ENCODE measurements around the gene EVA1A.

Gene EVA1A

DNA sequence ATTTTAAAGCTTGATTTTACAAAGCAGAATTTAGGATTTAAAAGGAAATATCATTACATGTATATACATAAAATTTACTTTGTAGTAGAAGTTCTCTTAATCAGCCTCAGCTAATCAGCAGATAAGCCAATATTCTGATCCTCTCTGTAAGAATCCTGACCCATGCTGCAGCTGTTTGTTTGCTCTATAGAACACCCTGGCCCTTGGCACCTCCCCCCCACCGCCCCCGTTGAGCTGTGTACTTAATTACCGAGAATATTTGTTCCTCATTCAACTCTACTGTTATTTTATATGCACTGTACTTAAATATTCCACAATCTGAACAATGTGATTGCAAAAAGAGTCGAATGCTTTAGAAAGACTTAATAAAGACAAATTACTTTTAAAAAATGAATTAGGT lies 98.0 kb downstream of the EVA1A start:
- Histone ChIP-seq H3K4me3 (ENCODE audit: low read length) (no peak overlapping the region), H3K9me3 (ENCODE audit: control insufficient read depth, low read depth, low read length) (no peaks in the 10 kb centered on the region), H3K27ac (ENCODE audit: low read length) (no peak overlapping the region), H3K9ac (ENCODE audit: low read length) (no peak overlapping the region), H3K36me3 (ENCODE audit: control insufficient read depth, low read depth, low read length) (no peaks in the 10 kb centered on the region), H3K4me1 (ENCODE audit: control insufficient read depth, low read depth, low read length) (peaks cover 11% of the 10 kb centered on the region), H3K27me3 (ENCODE audit: control insufficient read depth, insufficient read depth, low read length) (no peaks in the 10 kb centered on the region)

GRCh38 chr2:75462206-75462605 lies 98.5 kb downstream of the EVA1A start:
- Histone ChIP-seq H3K4me3 (ENCODE audit: low read length) (no peak overlapping the region), H3K9me3 (ENCODE audit: control insufficient read depth, low read depth, low read length) (no peaks in the 10 kb centered on the region), H3K4me1 (ENCODE audit: control insufficient read depth, low read depth, low read length) (peaks cover 11% of the 10 kb centered on the region), H3K27me3 (ENCODE audit: control insufficient read depth, insufficient read depth, low read length) (no peaks in the 10 kb centered on the region), H3K36me3 (ENCODE audit: control insufficient read depth, low read depth, low read length) (no peaks in the 10 kb centered on the region), H3K9ac (ENCODE audit: low read length) (no peak overlapping the region), H3K27ac (ENCODE audit: low read length) (no peak overlapping the region)

DNA sequence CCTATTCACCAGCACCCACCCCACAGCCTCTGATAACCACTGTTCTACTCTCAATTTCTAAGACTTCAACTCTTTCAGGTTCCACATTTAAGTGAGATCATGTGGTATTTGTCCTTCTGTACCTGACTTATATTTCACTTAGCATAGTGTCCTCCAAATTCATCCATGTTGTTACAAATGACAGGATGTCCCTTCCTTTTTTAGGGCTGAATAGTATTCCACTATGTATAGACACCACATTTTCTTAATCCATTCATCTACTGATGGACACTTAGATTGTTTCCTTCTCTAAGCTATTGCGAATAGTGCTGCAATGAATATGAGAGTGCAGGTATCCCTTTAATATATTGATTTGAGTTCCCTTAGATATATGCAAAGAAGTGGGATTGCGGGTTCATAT lies 100.1 kb downstream of the EVA1A start:
- H3K4me3 ChIP-seq (ENCODE audit: low read length): no peak overlapping the region
- H3K27me3 ChIP-seq (ENCODE audit: control insufficient read depth, insufficient read depth, low read length): no peaks in the 10 kb centered on the region
- no peaks in the 10 kb centered on the region for H3K9me3 ChIP-seq (ENCODE audit: control insufficient read depth, low read depth, low read length)
- H3K4me1 ChIP-seq (ENCODE audit: control insufficient read depth, low read depth, low read length): peaks cover 11% of the 10 kb centered on the region
- no peaks in the 10 kb centered on the region for H3K36me3 ChIP-seq (ENCODE audit: control insufficient read depth, low read depth, low read length)
- H3K27ac ChIP-seq (ENCODE audit: low read length): no peak overlapping the region
- no peak overlapping the region for H3K9ac ChIP-seq (ENCODE audit: low read length)

DNA sequence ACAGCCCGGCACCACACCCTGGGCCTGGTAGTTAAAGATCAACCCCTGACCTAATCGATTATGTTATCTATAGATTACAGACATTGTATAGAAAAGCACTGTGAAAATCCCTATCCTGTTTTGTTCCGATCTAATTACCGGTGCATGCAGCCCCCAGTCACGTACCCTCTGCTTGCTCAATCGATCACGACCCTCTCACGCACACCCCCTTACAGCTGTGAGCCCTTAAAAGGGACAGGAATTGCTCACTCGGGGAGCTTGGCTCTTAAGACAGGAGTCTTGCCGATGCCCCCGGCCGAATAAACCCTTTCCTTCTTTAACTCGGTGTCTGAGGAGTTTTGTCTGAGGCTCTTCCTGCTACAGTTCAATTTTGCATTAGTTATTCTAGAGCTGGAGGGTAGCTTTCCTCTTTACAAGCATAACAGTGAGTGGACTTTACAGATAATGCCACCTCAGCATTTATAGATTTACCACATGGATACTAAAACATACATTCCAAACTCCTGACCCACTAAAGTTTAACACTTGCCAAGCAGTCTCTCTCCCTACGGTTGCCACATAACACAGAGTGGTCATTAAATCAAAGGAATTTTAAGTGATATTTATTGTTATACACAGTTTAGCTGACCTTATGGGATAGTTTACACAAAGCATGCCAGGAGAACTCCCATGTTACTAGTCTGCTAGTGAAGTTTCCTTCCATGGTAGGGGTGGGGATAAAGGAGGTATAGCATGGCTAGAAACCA lies 101.0 kb downstream of the EVA1A start:
- H3K9ac ChIP-seq (ENCODE audit: low read length): no peak overlapping the region
- H3K27ac ChIP-seq (ENCODE audit: low read length): no peak overlapping the region
- no peaks in the 10 kb centered on the region for H3K36me3 ChIP-seq (ENCODE audit: control insufficient read depth, low read depth, low read length)
- H3K9me3 ChIP-seq (ENCODE audit: control insufficient read depth, low read depth, low read length): no peaks in the 10 kb centered on the region
- no peaks in the 10 kb centered on the region for H3K27me3 ChIP-seq (ENCODE audit: control insufficient read depth, insufficient read depth, low read length)
- no peak overlapping the region for H3K4me3 ChIP-seq (ENCODE audit: low read length)
- H3K4me1 ChIP-seq (ENCODE audit: control insufficient read depth, low read depth, low read length): peaks cover 11% of the 10 kb centered on the region

- no peaks in the 10 kb centered on the region for H3K27me3 ChIP-seq (ENCODE audit: control insufficient read depth, insufficient read depth, low read length)
- H3K9ac ChIP-seq (ENCODE audit: low read length): no peak overlapping the region
- H3K9me3 ChIP-seq (ENCODE audit: control insufficient read depth, low read depth, low read length): no peaks in the 10 kb centered on the region
- peaks cover 25% of the 10 kb centered on the region for H3K4me1 ChIP-seq (ENCODE audit: control insufficient read depth, low read depth, low read length)
- H3K36me3 ChIP-seq (ENCODE audit: control insufficient read depth, low read depth, low read length): no peaks in the 10 kb centered on the region
- no peak overlapping the region for H3K4me3 ChIP-seq (ENCODE audit: low read length)
- H3K27ac ChIP-seq (ENCODE audit: low read length): no peak overlapping the region
Observed at GRCh38 chr2:75458201-75458600, 102.5 kb downstream of the EVA1A start.

DNA sequence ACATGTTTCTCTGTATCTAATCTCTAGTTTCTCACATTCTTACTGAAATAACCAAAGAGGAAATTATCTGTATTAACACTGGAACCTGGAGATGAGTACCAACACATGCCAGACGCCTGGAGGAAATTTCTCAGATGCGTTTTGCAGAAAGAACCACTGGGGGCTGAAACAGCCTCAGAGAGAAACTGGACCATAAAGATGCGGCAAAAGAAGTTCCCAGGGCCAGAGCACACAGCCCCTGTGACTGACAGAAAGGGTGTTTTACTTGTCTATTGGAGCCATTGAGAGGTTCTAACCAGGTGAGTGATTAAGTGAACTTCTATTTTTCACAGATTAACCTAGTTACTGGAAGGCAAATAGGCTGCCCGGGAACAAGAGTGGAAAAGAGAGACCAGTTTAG lies 103.9 kb downstream of the EVA1A start:
- Histone ChIP-seq H3K9me3 (ENCODE audit: control insufficient read depth, low read depth, low read length) (no peaks in the 10 kb centered on the region), H3K27ac (ENCODE audit: low read length) (no peak overlapping the region), H3K9ac (ENCODE audit: low read length) (no peak overlapping the region), H3K4me3 (ENCODE audit: low read length) (no peak overlapping the region), H3K36me3 (ENCODE audit: control insufficient read depth, low read depth, low read length) (no peaks in the 10 kb centered on the region), H3K4me1 (ENCODE audit: control insufficient read depth, low read depth, low read length) (peaks cover 17% of the 10 kb centered on the region), H3K27me3 (ENCODE audit: control insufficient read depth, insufficient read depth, low read length) (no peaks in the 10 kb centered on the region)

- H3K27ac ChIP-seq (ENCODE audit: low read length): no peak overlapping the region
- no peaks in the 10 kb centered on the region for H3K36me3 ChIP-seq (ENCODE audit: control insufficient read depth, low read depth, low read length)
- no peak overlapping the region for H3K4me3 ChIP-seq (ENCODE audit: low read length)
- H3K9ac ChIP-seq (ENCODE audit: low read length): no peak overlapping the region
- H3K9me3 ChIP-seq (ENCODE audit: control insufficient read depth, low read depth, low read length): no peaks in the 10 kb centered on the region
- no peaks in the 10 kb centered on the region for H3K27me3 ChIP-seq (ENCODE audit: control insufficient read depth, insufficient read depth, low read length)
- peaks cover 15% of the 10 kb centered on the region for H3K4me1 ChIP-seq (ENCODE audit: control insufficient read depth, low read depth, low read length)
Observed at GRCh38 chr2:75456111-75456510, 104.6 kb downstream of the EVA1A start.

DNA sequence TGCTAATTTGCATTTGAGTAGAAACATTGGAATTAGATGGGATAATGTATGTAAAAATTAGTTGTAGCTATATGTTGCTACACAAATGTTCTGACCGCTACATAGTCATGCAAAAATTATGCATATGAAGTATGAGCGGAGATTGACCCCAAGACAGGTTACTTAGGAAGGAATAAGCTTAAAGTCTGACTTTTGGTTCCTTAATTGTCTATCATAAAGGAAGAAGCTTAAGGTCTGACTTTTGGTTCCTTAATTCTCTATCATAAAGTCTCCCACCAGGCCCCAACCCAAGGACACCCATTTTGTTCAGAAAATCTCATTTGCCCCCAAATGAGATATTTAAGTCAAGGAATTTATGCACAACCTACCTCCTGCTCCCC lies 106.5 kb downstream of the EVA1A start:
- Histone ChIP-seq H3K9me3 (ENCODE audit: control insufficient read depth, low read depth, low read length) (peaks cover 4% of the 10 kb centered on the region), H3K27ac (ENCODE audit: low read length) (no peak overlapping the region), H3K4me1 (ENCODE audit: control insufficient read depth, low read depth, low read length) (peaks cover 15% of the 10 kb centered on the region), H3K9ac (ENCODE audit: low read length) (no peak overlapping the region), H3K4me3 (ENCODE audit: low read length) (no peak overlapping the region), H3K36me3 (ENCODE audit: control insufficient read depth, low read depth, low read length) (no peaks in the 10 kb centered on the region), H3K27me3 (ENCODE audit: control insufficient read depth, insufficient read depth, low read length) (no peaks in the 10 kb centered on the region)

DNA sequence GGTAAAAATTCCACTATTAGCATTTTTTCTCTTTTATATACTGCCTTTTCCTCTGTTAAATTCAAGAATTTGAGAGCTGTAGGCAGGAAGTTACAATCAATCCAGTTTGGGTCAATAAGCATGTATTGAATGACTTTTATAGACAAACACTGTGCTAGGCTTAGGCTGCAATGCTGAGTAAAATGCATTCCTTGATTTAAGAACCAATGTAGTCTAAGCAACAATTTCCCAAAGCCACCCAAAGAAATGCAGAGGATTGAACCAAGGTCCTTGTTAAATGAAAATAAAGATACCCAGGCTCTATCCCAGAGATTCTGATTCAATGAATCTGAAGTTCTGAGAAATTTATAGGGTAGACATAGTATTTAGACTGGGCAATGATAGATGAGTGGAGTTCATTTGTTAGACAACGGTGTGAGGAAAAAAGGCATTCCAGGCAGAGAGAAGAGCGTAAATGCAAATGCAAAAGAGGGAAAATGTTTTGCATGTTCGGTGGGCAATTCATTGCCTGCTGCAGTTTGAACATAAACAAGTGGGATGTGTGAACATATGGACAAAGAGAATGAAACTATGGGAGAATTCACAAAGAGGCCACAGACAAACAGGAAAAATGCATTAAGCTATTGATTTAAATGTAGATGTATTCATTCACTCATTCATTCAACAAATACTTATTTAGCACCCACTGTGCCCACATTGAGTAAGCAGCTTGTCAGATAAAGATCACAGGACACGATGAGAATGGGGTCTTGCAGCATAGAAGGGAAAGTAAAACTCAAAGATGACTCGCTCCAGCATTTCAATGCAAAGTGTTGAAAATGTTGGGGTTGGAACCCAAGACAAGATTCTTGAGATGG lies 107.1 kb downstream of the EVA1A start:
- H3K27me3 ChIP-seq (ENCODE audit: control insufficient read depth, insufficient read depth, low read length): no peaks in the 10 kb centered on the region
- H3K4me3 ChIP-seq (ENCODE audit: low read length): no peak overlapping the region
- peaks cover 15% of the 10 kb centered on the region for H3K4me1 ChIP-seq (ENCODE audit: control insufficient read depth, low read depth, low read length)
- H3K27ac ChIP-seq (ENCODE audit: low read length): no peak overlapping the region
- H3K9ac ChIP-seq (ENCODE audit: low read length): no peak overlapping the region
- no peaks in the 10 kb centered on the region for H3K36me3 ChIP-seq (ENCODE audit: control insufficient read depth, low read depth, low read length)
- H3K9me3 ChIP-seq (ENCODE audit: control insufficient read depth, low read depth, low read length): peaks cover 4% of the 10 kb centered on the region

GRCh38 chr2:75450068-75450467 lies 110.7 kb downstream of the EVA1A start:
- Histone ChIP-seq H3K36me3 (ENCODE audit: control insufficient read depth, low read depth, low read length) (no peaks in the 10 kb centered on the region), H3K9me3 (ENCODE audit: control insufficient read depth, low read depth, low read length) (peaks cover 4% of the 10 kb centered on the region), H3K27me3 (ENCODE audit: control insufficient read depth, insufficient read depth, low read length) (no peaks in the 10 kb centered on the region), H3K27ac (ENCODE audit: low read length) (no peak overlapping the region), H3K9ac (ENCODE audit: low read length) (no peak overlapping the region), H3K4me1 (ENCODE audit: control insufficient read depth, low read depth, low read length) (peaks cover 15% of the 10 kb centered on the region), H3K4me3 (ENCODE audit: low read length) (no peak overlapping the region)

GRCh38 chr2:75447176-75447575 lies 113.6 kb downstream of the EVA1A start:
- no peak overlapping the region for H3K4me3 ChIP-seq (ENCODE audit: low read length)
- H3K27me3 ChIP-seq (ENCODE audit: control insufficient read depth, insufficient read depth, low read length): no peaks in the 10 kb centered on the region
- peaks cover 4% of the 10 kb centered on the region for H3K9me3 ChIP-seq (ENCODE audit: control insufficient read depth, low read depth, low read length)
- H3K9ac ChIP-seq (ENCODE audit: low read length): no peak overlapping the region
- H3K27ac ChIP-seq (ENCODE audit: low read length): no peak overlapping the region
- H3K36me3 ChIP-seq (ENCODE audit: control insufficient read depth, low read depth, low read length): no peaks in the 10 kb centered on the region
- no peaks in the 10 kb centered on the region for H3K4me1 ChIP-seq (ENCODE audit: control insufficient read depth, low read depth, low read length)
